HUES64 (cell line): ENCODE measurements around the gene MDFI.

Source experiments
- H3K27ac ChIP-seq: 2 replicates; pipeline ENCODE4 v1.7.0; 2013; ENCODE audit warnings: low read depth, low read length, inconsistent platforms
- H3K27me3 ChIP-seq: 2 replicates; pipeline ENCODE4 v1.6.1; 2013; ENCODE audit warnings: mild to moderate bottlenecking, low read length; ENCODE audit not compliant: insufficient read depth
- H3K36me3 ChIP-seq: 2 replicates; pipeline ENCODE4 v1.6.1; 2013; ENCODE audit warnings: mild to moderate bottlenecking, low read length; ENCODE audit not compliant: insufficient read depth
- H3K4me1 ChIP-seq: 2 replicates; pipeline ENCODE4 v1.6.1; 2013; ENCODE audit warnings: mild to moderate bottlenecking, low read length, moderate library complexity; ENCODE audit not compliant: insufficient read depth
- H3K4me3 ChIP-seq: 2 replicates; pipeline ENCODE4 v1.5.1; 2013; ENCODE audit warnings: mild to moderate bottlenecking, low read length, moderate library complexity
- H3K9ac ChIP-seq: 2 replicates; pipeline ENCODE4 v1.6.1; 2013; ENCODE audit warnings: mild to moderate bottlenecking, low read depth, low read length
- H3K9me3 ChIP-seq: 2 replicates; pipeline ENCODE4 v1.6.1; 2013; ENCODE audit warnings: low read depth, low read length; ENCODE audit not compliant: insufficient read depth
- WGBS: fragments of 150-250, 120-280 bp; methylation state at CpG from one replicate; pipeline ENCODE4 v1.1.7; 2013; ENCODE audit warnings: missing lambda C conversion rate; 5-methylcytosine and 5-hydroxymethylcytosine counted together

Gene MDFI

GRCh38 chr6:41683523-41684310 is 45.4 kb downstream of the MDFI start:
- Histone ChIP-seq H3K9ac (0 out of 2 replicates have a peak overlapping the region, but pooled peaks have one; percentile 4), H3K4me3 (peak overlapping the region; percentile 33; the same call in 1 of the 2 replicates), H3K9me3 (no peaks in the 10 kb centered on the region), H3K27ac (no peak overlapping the region), H3K36me3 (no peaks in the 10 kb centered on the region), H3K4me1 (peaks cover 24% of the 10 kb centered on the region), H3K27me3 (peaks cover 6% of the 10 kb centered on the region)
- 19% methylated on average over 38 of the region's 38 CpGs for WGBS

DNA sequence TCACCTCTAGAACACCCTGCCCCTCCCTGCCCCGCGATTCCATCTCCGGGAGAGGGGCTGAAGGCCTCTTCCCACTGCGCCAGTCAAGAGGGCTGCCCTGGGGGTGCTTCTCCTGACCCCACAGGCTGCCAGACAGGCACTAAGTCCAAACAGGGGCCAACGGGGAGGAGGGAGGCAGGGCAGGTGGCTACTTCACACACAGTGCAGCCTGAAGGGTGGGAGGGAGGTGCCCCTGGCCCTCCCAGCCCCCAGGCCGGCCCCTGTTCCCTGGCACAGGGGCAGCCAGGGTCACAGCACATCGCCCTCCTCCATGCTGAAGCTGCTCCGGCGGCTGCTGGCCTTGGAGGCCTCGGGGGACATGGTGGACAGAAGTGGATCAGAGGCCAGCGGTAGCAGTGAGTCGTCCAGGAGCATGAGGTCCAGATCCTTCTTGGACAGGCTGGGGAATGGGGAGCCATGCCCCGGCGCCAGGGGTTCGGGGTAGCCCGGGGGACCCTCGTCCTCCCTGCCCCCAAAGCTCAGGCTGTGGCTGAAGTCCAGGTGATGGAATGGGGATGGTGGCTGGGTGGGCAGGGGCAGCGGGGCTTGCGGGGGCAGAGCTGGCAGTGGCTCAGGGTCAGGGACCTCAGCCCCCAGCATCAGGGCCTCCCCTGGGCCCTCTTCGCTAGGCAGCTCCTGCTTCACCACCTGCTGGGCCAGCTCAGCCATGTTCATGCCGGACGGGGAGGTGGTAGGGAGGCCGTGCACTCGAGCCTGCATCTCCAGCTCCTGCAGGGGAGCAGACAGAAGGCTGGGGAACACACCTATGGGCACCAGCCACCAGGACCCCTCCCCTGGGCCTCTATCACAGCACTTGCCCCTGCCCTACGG is 46.3 kb downstream of the MDFI start:
- Histone ChIP-seq H3K9ac (no peak overlapping the region), H3K4me1 (peaks cover 24% of the 10 kb centered on the region), H3K36me3 (no peaks in the 10 kb centered on the region), H3K9me3 (no peaks in the 10 kb centered on the region), H3K4me3 (no peak overlapping the region), H3K27ac (no peak overlapping the region), H3K27me3 (peaks cover 3% of the 10 kb centered on the region; the same call in 1 of the 2 replicates)
- 90% methylated on average over 25 of the region's 25 CpGs for WGBS

DNA sequence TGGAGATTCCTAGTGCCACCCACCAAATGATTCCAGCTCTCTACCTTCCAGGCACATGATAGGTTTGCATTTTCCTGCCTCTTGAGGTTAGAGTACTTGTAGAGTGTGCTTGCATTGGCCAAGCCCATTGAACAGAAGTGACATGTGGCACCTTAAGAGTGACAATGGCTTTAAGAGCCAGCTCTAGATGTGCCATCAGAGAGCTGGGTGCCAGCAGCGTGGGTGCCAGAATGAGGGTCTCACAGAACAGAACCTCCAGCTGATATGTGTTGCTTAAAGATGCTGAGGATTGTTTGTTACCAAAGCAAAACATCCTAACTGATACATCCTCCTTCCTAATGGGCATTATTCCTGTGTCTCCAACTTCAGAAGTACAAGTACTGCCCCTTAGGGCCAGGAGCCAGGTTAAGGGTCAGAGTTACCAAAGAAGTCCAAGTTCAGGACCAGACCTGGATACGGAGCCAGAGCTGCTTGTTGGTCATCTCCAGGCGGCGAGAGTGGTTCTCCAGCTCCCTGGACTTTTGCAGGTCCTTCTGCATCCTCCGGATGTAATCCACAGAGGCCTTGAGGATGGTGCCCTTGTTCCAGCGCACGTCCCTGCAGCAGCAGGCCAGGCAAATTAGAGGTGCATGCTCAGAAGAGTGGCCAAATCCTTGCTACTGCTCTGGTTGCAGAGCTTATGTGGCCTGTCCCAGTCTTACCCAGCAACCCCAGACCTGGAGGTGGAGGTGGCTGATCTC is 47.5 kb downstream of the MDFI start:
- Histone ChIP-seq H3K9ac (no peak overlapping the region), H3K27ac (no peak overlapping the region), H3K4me3 (no peak overlapping the region), H3K9me3 (no peaks in the 10 kb centered on the region), H3K36me3 (no peaks in the 10 kb centered on the region), H3K4me1 (peaks cover 14% of the 10 kb centered on the region; the same call in 1 of the 2 replicates), H3K27me3 (peaks cover 3% of the 10 kb centered on the region; the same call in 1 of the 2 replicates)
- WGBS, result 92% methylated on average over 7 of the region's 7 CpGs

GRCh38 chr6:41687501-41688175 is 49.4 kb downstream of the MDFI start:
- H3K36me3 ChIP-seq, result no peaks in the 10 kb centered on the region
- H3K4me1 ChIP-seq, result peaks cover 12% of the 10 kb centered on the region; the same call in 1 of the 2 replicates
- 34% methylated on average over 9 of the region's 9 CpGs for WGBS
- no peaks in the 10 kb centered on the region for H3K9me3 ChIP-seq
- H3K27ac ChIP-seq, result no peak overlapping the region
- H3K4me3 ChIP-seq, result no peak overlapping the region
- H3K9ac ChIP-seq, result no peak overlapping the region
- H3K27me3 ChIP-seq, result peaks cover 3% of the 10 kb centered on the region; the same call in 1 of the 2 replicates

DNA sequence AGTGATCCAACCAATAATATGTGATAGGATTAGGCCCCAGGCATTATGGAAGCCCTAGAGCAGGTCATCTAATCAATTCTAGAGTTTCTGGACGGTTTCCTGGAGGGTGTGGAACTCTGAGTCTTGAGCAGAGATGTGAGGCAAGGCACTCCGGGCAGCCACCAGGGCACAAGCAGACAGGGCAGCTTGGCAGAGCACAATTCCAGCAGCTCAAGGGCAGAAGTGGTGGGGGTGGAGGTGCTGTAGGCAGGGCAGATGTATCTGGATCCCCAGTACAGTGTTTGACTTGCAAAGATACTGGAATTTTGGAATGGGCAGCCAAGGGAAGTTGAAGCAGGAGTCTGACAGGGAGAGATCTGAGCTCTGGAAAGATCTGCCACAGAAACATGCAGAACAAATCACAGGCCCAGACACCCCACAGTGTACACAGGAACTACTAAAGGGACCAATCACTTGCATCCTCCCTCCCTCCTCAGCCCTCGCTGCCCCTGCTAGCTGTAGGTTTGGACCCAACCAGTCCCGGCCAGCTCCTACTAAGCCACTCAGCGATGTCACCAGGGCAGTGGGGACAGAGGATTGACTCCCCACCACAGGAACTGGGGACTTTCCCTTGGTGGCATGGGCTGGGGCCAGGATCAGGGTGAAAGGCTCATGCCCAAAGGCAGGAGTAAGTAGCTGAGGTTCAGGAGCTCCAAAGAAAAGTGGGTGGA is 50.1 kb downstream of the MDFI start:
- Histone ChIP-seq H3K4me1 (peaks cover 12% of the 10 kb centered on the region; the same call in 1 of the 2 replicates), H3K27ac (no peak overlapping the region), H3K4me3 (no peak overlapping the region), H3K27me3 (no peaks in the 10 kb centered on the region), H3K9me3 (no peaks in the 10 kb centered on the region), H3K36me3 (no peaks in the 10 kb centered on the region), H3K9ac (no peak overlapping the region)
- WGBS, result 89% methylated on average over 5 of the region's 5 CpGs

DNA sequence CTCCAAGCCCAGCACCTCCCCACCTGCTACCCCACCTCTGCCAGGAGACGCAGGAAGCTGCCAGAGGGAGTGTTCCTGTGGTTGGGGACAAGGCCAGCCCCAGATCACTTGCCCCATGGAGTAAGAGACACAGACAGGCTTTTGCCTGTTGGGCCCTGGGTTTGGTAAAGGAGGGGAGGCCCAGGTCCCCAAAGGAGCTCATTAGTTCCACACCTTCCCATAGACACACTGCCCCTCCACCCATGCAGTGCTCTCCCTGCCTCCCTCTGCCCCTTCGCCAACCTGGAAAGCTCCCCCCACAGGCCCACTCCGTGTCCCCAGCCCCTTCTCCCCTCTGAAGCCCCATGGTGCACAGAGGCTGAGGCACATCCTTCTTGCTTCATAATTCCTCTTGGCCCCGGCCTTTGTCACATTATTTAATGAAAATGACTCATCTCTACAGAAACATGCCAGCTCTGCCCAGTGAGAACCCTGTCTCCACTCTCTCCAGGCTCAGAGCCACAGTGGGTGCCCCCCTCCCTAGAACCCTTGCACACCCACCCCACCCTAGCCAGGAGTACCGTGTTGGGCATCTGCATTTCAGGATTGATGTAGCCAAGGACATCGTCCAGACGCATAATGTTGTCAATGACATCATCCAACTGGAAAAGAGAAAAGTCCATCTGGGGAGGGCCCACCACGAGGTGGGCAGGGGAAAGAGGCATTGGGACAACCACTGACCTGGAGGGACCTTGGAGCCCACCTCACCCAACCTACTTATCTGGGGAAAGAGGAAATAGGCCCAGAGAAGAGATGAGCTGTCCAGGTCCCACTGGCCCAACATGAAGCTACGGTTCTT is 51.1 kb downstream of the MDFI start:
- Histone ChIP-seq H3K4me1 (peaks cover 9% of the 10 kb centered on the region; the same call in 1 of the 2 replicates), H3K9ac (no peak overlapping the region), H3K27me3 (no peaks in the 10 kb centered on the region), H3K9me3 (no peaks in the 10 kb centered on the region), H3K27ac (no peak overlapping the region), H3K36me3 (no peaks in the 10 kb centered on the region), H3K4me3 (no peak overlapping the region)
- 83% methylated on average over 9 of the region's 9 CpGs for WGBS

DNA sequence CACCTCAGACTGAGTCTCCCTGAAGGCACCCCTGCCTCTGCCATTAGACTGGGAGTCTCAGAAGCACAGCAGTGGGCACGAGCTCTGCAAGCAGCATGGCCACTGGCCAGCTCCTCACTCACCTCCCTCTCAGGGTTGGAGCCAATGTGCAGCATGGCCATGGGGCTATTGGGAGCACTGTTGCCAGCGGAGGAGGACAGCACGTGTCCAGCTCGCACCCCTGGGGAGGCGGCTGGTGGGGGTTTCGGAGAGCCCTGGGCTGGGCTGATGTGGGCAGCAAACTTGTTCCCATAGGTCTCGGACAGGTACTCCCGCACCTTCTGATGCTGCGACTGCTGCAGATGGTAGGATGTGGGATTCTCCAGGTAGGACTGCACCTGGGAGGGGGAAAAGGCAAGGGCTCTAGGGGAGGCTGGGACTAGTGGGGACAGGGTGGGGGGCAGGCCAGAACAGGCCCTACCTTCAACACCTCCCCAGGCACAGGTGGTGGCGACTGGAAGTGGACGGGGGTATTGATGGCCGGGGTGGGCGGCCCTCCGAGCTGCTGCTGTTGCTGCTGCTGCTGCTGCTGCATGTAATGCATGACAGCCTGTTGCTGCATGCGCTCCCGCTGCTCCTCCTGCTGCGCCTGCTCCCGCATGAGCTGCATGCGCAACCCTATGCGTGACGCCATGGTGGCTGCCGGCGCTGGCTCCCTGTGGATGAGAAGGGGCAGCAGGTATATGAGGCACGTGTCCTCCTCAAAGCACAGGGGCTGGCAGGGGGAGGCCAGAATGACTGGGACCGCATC is 52.5 kb downstream of the MDFI start:
- H3K9ac ChIP-seq, result no peak overlapping the region
- 92% methylated on average over 25 of the region's 25 CpGs for WGBS

GRCh38 chr6:41691426-41692079 is 53.3 kb downstream of the MDFI start:
- WGBS, result 76% methylated on average over 8 of the region's 8 CpGs
- no peaks in the 10 kb centered on the region for H3K9me3 ChIP-seq
- no peak overlapping the region for H3K9ac ChIP-seq

More for the DNA sequence above, 52.5 kb downstream of the MDFI start:
- H3K4me3 ChIP-seq, result no peak overlapping the region
- H3K4me1 ChIP-seq, result peaks cover 9% of the 10 kb centered on the region; the same call in 1 of the 2 replicates
- no peak overlapping the region for H3K27ac ChIP-seq
- no peaks in the 10 kb centered on the region for H3K9me3 ChIP-seq
- no peaks in the 10 kb centered on the region for H3K27me3 ChIP-seq
- no peaks in the 10 kb centered on the region for H3K36me3 ChIP-seq

More at GRCh38 chr6:41691426-41692079, 53.3 kb downstream of the MDFI start:
- peaks cover 9% of the 10 kb centered on the region; the same call in 1 of the 2 replicates for H3K4me1 ChIP-seq
- no peak overlapping the region for H3K27ac ChIP-seq
- H3K4me3 ChIP-seq, result no peak overlapping the region
- no peaks in the 10 kb centered on the region for H3K36me3 ChIP-seq
- no peaks in the 10 kb centered on the region for H3K27me3 ChIP-seq
